ENCODE results near the gene KCNIP2. TPM values are rescaled to one million over a fixed set of nuclear protein-coding genes. Genes with fewer than 3 reads are reported as not detected.

The KCNIP2 gene
- total and polyA plus RNA-seq, 2 of the 13 experiments (the other 11 are each of a cell fraction or from before 2014, with no cell fraction given), result 0.42 to 0.70 TPM

GRCh38 chr10:101827919-101828600, 15.5 kb downstream of the KCNIP2 start (continued):
- TF ChIP-seq CENPBD1 (CRISPR knock-in tag; IDR thresholded peaks at IDR 0.05; ENCODE audit: borderline replicate concordance, low read depth) (no peak), BCL3 (CRISPR knock-in tag; IDR thresholded peaks at IDR 0.05) (no peak), SP140L (CRISPR knock-in tag; IDR thresholded peaks at IDR 0.05; ENCODE audit: borderline replicate concordance) (no peak)

- Histone ChIP-seq H3K36me3 (replicated peaks in 1 of 2; ENCODE audit: control insufficient read depth in 1 of 2, insufficient read depth in 2 of 2, low read length in 2 of 2) (peaks cover 0 to 4% of the 10 kb centered on the region in 2 experiments; a peak in 1 of 5 replicates), H3K4me1 (ENCODE audit: insufficient read depth, low read length) (no peaks in the 10 kb centered on the region), H4K20me1 (ENCODE audit: insufficient read depth, low read length) (no peaks in the 10 kb centered on the region), H3K27ac (ENCODE audit: extremely low read length, insufficient read depth, low read length) (no peak overlapping the region), H3K4me2 (ENCODE audit: low read depth, low read length) (no peak overlapping the region), H3K27me3 (ENCODE audit: control insufficient read depth in 1 of 2, insufficient read depth in 2 of 2, low read length in 2 of 2) (no peaks in the 10 kb centered on the region), H3K4me3 (replicated peaks in 1 of 3; ENCODE audit: insufficient read depth in 1 of 3, low read depth in 2 of 3, low read length in 3 of 3) (no peak overlapping the region), H3K79me2 (ENCODE audit: insufficient read depth, low read length) (no peaks in the 10 kb centered on the region), H2AFZ (ENCODE audit: low read length) (no peak overlapping the region), H3K9me3 (ENCODE audit: low read length) (no peaks in the 10 kb centered on the region), H3K9ac (ENCODE audit: insufficient read depth, low read depth, low read length) (no peak overlapping the region)
- no peak for DNase-seq (ENCODE audit: low spot score)
- TF ChIP-seq CHD2 (IDR thresholded peaks at IDR 0.05; ENCODE audit: low read depth, low read length), result no peak
- TF ChIP-seq NFYB (CRISPR knock-in tag; IDR thresholded peaks at IDR 0.05), result no peak
- no peak for TF ChIP-seq ZNF646 (CRISPR knock-in tag; IDR thresholded peaks at IDR 0.05)
- in situ Hi-C loops (cut with HindIII; ENCODE audit: extremely low pct_ligation_motif_present, low pct_unique_long_range_greater_than_20kb), result no loop called here
- 100% methylated on average over 4 of the region's 5 CpGs for WGBS (ENCODE audit: low lambda C conversion rate)
- no peak for ATAC-seq
- ChIA-PET CTCF (ENCODE audit: low intra/inter-chr PET ratio, low total read pairs) (no interaction called here), POLR2A (no interaction called here)
- FAIRE-seq, result no peak
- intact Hi-C loops (cut with micrococcal nuclease; ENCODE audit: unreplicated experiment), result no loop called here
- no TSS peak for BruUV-seq (replicated peaks)
Measured at GRCh38 chr10:101826852-101827434, 16.7 kb downstream of the KCNIP2 start.
